NCI-H345 treated with DMSO at 0.1 percent for 48 hours (cell line): Measurements from ENCODE around the gene ITGB1BP1.
"Not testable (repeated sequence)": the region's sequence is repeated elsewhere in the genome, so short reads cannot be mapped to it uniquely, and the experiment has no call there.

Experiments
- DNase-seq: peaks from one replicate; lab custom pipeline; 2025; ENCODE audit not compliant: unreplicated experiment; lab: John Stamatoyannopoulos, UW

ITGB1BP1 gene

GRCh38 chr2:9401646-9402371, 21.5 kb downstream of the ITGB1BP1 start:
- DNase-seq: no peak

- DNase-seq: no peak
Observed at GRCh38 chr2:9401059-9401547, 22.2 kb downstream of the ITGB1BP1 start.

GRCh38 chr2:9400268-9401058, 22.9 kb downstream of the ITGB1BP1 start:
- no peak for DNase-seq

- no peak for DNase-seq
Observed at GRCh38 chr2:9398881-9399780, 24.2 kb downstream of the ITGB1BP1 start.

- not testable (repeated sequence) for DNase-seq
Observed at GRCh38 chr2:9398251-9398650, 25.1 kb downstream of the ITGB1BP1 start.

- no peak for DNase-seq
Observed at GRCh38 chr2:9397201-9397600, 26.1 kb downstream of the ITGB1BP1 start.

- DNase-seq: no peak
Observed at GRCh38 chr2:9394816-9395215, 28.5 kb downstream of the ITGB1BP1 start.

GRCh38 chr2:9392898-9393765, 30.2 kb downstream of the ITGB1BP1 start:
- no peak for DNase-seq

- DNase-seq: no peak
Observed at GRCh38 chr2:9391961-9392720, 31.2 kb downstream of the ITGB1BP1 start.

GRCh38 chr2:9390991-9391390, 32.3 kb downstream of the ITGB1BP1 start:
- no peak for DNase-seq

GRCh38 chr2:9390151-9390850, 33.0 kb downstream of the ITGB1BP1 start:
- DNase-seq: no peak

- no peak for DNase-seq
Observed at GRCh38 chr2:9388950-9389911, 34.1 kb downstream of the ITGB1BP1 start.

- no peak for DNase-seq
Observed at GRCh38 chr2:9388199-9388681, 35.1 kb downstream of the ITGB1BP1 start.

GRCh38 chr2:9385841-9386240, 37.5 kb downstream of the ITGB1BP1 start:
- DNase-seq: no peak

GRCh38 chr2:9384521-9384920, 38.8 kb downstream of the ITGB1BP1 start:
- no peak for DNase-seq

GRCh38 chr2:9382604-9383235, 40.6 kb downstream of the ITGB1BP1 start:
- no peak for DNase-seq
